NCI-H82 (cell line): Measurements from ENCODE around the gene FBLN2.

Source experiments
- DNase-seq: peaks from one replicate; lab custom pipeline; 2025; lab: John Stamatoyannopoulos, UW

FBLN2 gene

DNA sequence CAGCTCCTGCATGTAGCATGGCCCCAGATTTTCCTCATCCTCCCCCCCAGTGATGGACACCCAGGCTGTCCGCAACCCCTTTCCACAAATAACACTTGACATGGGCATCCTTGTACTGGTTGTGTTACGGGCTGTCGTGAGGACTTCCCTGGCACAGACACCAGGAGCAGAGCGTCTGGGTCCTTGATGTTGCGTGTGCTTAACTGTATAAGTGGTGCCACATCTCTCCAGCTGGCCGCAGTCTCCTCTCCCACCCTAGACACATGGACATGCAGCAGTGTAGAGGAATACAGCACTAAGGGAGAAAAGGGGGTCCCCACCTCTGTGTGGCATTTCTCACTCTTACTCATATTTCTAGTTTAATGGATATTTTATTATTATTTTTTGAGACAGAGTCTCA lies 56.6 kb downstream of the FBLN2 start:
- no peak for DNase-seq

GRCh38 chr3:13607821-13608597 lies 59.1 kb downstream of the FBLN2 start:
- DNase-seq = no peak

- no peak for DNase-seq
Measured at GRCh38 chr3:13608969-13609725, 60.2 kb downstream of the FBLN2 start.

DNA sequence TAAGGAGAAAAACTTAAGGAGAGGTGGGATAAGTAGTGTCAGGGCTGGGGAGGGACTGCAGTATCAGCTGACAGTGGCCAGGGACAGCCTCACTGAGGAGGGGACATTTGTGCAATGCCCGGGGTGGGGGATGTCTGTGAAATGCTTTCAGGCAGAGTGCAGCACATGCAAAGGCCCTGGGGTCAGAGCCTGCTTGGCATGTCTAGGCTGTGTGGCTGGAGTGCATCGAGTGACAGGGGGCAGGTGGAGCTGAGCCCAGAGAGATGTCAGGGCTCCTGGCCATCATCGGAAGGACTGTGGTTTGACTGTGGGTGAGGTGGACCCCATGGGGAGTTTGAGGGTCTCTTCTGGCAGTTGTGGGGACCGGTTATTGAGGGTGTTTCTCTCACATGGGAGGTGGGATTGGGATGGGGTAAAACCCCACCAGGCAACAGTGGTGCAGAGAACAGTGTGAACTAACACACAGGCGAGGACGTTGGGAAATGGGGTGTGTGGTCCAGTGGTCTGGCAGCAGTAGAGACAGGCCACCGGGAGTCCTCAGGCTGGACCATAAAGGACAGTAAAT lies 61.2 kb downstream of the FBLN2 start:
- DNase-seq = no peak

GRCh38 chr3:13611221-13611620 lies 62.3 kb downstream of the FBLN2 start:
- no peak for DNase-seq

DNA sequence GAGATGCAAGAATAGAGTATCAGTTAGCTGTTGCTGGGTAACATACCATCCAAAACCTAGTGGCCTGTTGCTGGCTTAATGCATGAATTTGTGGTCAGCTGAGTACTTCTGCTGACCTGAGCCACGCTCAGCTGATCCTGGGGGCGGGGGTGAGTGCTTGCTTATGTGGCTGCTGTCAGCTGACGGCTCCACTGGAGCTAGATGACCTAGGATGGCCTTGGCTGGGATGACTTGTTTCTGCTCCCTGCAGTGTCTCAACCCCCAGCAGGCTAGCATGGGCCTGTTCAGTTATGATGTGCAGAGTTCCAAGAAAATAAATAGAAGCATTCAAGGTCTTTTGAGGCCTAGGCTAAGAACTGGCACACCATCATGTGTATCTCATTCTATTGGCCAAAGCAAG lies 63.9 kb downstream of the FBLN2 start:
- DNase-seq = no peak

DNA sequence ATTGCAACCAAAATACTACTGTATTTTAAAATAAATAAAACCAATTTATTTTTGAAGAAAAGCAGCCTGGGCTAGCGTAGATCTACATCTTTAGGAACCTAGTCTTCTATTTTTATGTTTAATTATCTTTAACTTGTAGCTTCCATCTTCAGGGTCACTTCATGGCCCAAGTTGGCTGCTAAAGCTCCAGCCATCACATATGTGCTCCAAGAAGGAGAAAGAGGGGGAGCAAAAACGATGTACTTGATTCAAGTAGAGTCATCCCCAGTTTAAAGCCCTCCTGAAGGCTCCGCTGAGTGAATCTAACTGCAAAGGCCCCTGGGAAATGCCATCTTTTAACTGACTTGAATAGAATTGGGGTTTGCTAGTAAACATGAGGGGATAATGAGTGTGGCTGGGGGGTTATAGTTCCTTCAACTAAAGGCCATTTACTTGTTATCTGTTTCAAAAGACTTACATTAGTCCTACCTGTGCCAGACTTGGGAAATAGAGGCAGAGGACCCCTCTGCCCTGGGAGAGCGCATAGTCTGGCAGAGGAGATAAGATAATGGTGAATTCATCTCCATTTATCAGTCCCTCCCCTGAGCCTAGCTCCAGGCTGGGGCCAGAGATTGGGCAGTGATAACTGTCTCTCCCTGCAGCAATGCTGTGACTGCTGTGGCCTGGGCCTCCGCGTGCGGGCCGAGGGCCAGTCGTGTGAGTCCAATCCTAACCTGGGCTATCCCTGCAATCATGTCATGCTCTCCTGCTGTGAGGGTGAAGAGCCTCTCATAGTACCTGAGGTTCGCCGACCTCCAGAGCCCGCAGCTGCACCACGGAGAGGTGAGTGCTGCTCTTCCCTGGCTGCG lies 64.6 kb downstream of the FBLN2 start:
- DNase-seq = no peak

- DNase-seq = no peak
Measured at GRCh38 chr3:13614607-13615006, 65.7 kb downstream of the FBLN2 start.

DNA sequence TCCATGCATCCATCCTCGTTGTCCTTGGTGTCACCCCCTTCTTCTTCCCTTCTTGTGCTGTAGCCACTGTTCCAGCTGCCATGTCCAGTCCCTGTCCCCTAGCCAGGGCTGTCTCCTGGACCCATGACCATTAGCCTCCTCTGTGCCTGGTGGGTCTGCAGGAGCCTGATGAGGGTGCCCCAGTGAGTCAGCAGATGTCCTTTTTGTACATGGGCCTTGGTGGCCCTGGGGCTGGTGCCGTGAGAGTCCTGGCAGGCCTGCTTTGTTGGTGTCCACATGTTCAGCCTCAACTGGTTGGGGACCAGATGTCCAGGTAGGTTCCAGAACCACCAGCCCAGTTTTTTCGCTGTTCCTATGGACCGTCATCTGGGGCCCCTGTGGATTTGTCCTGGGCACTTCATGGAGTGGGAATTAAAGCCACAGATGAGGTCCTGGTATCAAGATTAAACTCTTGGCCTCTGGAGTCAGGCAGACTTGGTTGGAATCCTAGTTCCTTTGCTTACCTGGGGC lies 66.1 kb downstream of the FBLN2 start:
- DNase-seq = no peak

GRCh38 chr3:13616359-13616758 lies 67.4 kb downstream of the FBLN2 start:
- no peak for DNase-seq

DNA sequence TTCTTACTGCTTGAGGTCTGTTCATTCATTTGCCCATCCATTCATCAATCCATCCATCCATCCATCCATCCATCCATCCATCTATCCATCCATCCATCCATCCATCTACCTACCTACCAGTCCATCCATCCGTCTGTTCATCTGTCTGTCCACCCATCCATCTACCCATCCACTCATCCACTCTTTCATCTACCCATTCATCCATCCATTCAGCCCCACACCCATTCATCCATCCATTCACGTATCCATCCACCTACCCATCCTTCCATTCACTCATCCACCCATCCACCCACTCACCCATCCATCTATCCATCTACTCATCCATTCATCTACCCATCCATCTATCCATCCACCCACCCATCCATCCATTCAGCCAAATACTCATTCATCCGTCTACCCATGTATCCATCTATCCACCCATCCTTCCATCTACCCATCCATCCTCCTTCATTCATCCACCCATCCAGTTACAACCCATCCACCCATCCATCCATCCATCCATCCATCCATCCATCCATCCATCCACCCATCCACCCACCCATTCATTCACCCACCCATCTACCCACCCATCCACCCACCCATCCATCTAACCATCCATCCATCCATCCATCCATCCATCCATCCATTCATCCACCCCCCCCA lies 68.3 kb downstream of the FBLN2 start:
- no peak for DNase-seq

GRCh38 chr3:13617981-13618380 lies 69.1 kb downstream of the FBLN2 start:
- no peak for DNase-seq

GRCh38 chr3:13618836-13619235 lies 69.9 kb downstream of the FBLN2 start:
- DNase-seq = no peak

- DNase-seq = peak; percentile 3
Measured at GRCh38 chr3:13619661-13620230, 70.8 kb downstream of the FBLN2 start.

- DNase-seq = no peak
Measured at GRCh38 chr3:13620281-13620680, 71.4 kb downstream of the FBLN2 start.

GRCh38 chr3:13620776-13621365 lies 71.9 kb downstream of the FBLN2 start:
- no peak for DNase-seq

DNA sequence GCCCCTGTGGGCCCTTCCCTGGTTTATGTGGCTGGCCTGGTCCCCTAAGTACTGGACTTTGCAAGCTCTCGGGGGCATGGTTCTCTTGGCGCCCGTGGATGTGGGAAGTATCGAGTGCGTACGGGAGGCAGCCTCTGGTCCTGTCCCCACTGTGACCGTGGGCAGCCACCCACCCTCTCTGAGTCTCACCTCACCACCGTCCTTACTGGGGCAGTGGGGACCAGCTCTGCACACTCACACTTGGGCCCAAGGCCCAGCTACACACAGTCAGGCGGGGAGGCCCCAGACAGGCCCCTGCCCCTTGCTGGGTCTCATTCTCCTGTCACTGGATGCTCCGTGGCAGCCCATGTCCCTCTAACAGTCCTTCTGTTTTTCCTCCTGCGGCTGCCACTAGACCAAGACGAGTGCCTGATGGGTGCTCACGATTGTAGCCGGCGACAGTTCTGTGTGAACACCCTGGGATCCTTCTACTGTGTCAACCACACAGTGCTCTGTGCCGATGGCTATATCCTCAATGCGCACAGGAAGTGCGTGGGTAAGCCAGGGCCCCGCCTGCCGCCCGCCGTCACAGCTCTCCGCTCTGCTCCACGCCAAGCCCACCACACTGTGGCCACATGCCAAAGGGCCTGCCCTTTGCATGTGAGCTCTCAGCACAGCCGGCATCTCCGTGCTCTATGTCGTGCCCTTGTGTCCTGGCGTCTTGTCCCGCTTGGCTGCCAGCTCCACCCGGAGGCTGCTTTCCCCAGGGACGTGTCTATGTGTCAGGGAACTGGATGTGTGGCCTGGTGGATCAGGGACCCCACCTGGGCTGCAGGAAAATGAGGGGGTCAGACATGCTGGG lies 72.7 kb downstream of the FBLN2 start:
- no peak for DNase-seq

DNA sequence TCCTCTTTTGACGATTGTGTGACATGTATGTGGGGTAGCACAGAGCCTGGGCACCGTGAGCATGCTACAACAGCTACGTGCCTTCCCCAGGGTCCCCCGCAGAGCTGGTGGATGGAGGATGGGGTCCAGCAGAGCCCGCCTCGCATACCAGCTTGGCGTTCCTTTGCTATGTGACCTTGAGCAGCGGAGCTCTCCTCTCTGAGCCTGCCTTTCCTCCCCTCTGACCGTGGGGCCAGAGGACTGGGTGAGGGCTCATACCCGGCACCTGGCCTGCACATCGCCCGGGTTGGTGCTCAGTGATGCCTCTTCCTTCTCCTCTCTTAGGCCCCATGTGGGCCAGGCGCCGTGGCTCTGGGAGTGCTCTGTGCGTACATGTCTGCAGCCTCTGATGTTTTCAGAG lies 73.4 kb downstream of the FBLN2 start:
- DNase-seq = no peak

GRCh38 chr3:13623101-13623654 lies 74.3 kb downstream of the FBLN2 start:
- DNase-seq = no peak

DNA sequence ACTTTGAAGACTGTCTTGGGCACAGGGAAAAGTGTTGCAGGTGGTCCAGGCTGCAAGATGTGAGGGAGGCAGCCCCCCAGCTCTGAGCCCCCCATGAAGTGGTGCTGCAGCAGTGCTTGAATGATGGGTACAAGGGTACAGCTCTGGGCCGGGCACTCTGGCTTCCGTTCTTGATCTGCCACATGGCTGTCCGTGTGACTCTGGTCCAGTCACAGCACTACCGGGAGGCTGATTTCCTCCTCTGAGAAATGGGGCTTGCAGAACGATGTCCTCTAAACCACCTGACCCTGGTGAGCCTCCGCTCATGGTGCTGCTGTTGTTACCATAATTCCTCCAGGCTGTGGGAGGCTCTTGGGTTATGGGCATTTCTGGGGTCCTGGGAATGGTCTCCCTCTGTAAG lies 75.1 kb downstream of the FBLN2 start:
- no peak for DNase-seq
